Fibroblast of lung (primary cell): ENCODE measurements around the gene WWP2. TPM values are rescaled to one million over a fixed set of nuclear protein-coding genes. Genes with fewer than 3 reads are reported as not detected.

Experiments used
- DNase-seq, 2 donors: peaks; one replicate each; pipeline versions ENCODE4 v3.0.0 to v3.0.0-alpha.2; 2010; ENCODE audit warnings: low read depth in 2 of 2
- H2AFZ ChIP-seq: 2 replicates; pipeline ENCODE4 v1.5.1; 2012; ENCODE audit warnings: low read length, control low read depth, inconsistent platforms
- H3K27ac ChIP-seq: 2 replicates; pipeline ENCODE4 v1.5.1; 2011; ENCODE audit warnings: low read length, control low read depth; ENCODE audit not compliant: insufficient read depth
- H3K27me3 ChIP-seq: 2 replicates; pipeline ENCODE4 v1.5.1; 2011; ENCODE audit warnings: mild to moderate bottlenecking, low read length; ENCODE audit not compliant: control insufficient read depth, insufficient read depth
- H3K36me3 ChIP-seq: 2 replicates; pipeline ENCODE4 v1.5.1; 2011; ENCODE audit warnings: low read length; ENCODE audit not compliant: control insufficient read depth, insufficient read depth
- H3K4me1 ChIP-seq: 2 replicates; pipeline ENCODE4 v1.5.1; 2011; ENCODE audit warnings: low read length; ENCODE audit not compliant: control insufficient read depth, insufficient read depth; ENCODE audit errors: extremely low read depth
- H3K4me2 ChIP-seq: 2 replicates; pipeline ENCODE4 v1.5.1; 2011; ENCODE audit warnings: low read length, control low read depth; ENCODE audit not compliant: insufficient read depth; ENCODE audit errors: extremely low read depth
- H3K4me3 ChIP-seq, 4 experiments: fragments of 200-600 bp in 1 of 4; sonication (generic) in 1 of 4; replicated peaks in 1 of 4; 2 replicates each; pipeline ENCODE4 v1.5.1; 2011 to 2016; ENCODE audit warnings: low read length in 4 of 4, low read depth in 3 of 4, mild to moderate bottlenecking in 3 of 4, control low read depth in 2 of 4, inconsistent platforms in 1 of 4, mixed read lengths in 1 of 4; ENCODE audit not compliant: insufficient read depth in 1 of 4; ENCODE audit errors: control extremely low read depth in 1 of 4
- H3K79me2 ChIP-seq: 2 replicates; pipeline ENCODE4 v1.5.1; 2012; ENCODE audit warnings: mild to moderate bottlenecking, low read length, inconsistent platforms; ENCODE audit not compliant: control insufficient read depth, insufficient read depth
- H3K9ac ChIP-seq: 2 replicates; pipeline ENCODE4 v1.5.1; 2011; ENCODE audit warnings: mild to moderate bottlenecking, low read length, control low read depth; ENCODE audit not compliant: insufficient read depth
- H3K9me3 ChIP-seq: 2 replicates; pipeline ENCODE4 v1.5.1; 2012; ENCODE audit warnings: low read depth, low read length; ENCODE audit not compliant: control insufficient read depth, insufficient read depth
- H4K20me1 ChIP-seq: 2 replicates; pipeline ENCODE4 v1.5.1; 2011; ENCODE audit warnings: low read length; ENCODE audit not compliant: control insufficient read depth, insufficient read depth; ENCODE audit errors: extremely low read depth
- EZH2 ChIP-seq: IDR thresholded peaks from 2 replicates; pipeline ENCODE4 v1.5.1; 2012; ENCODE audit warnings: low read length, control low read depth, mild to moderate bottlenecking; ENCODE audit errors: missing control alignments
- polyA minus RNA-seq: library from RNA; depleted of rRNA, polyadenylated mRNA; stranded (reverse); fragments of >200 nt; gene quantifications from 2 replicates; pipeline ENCODE4 v1.2.3, GENCODE V29; 2011; ENCODE audit warnings: low replicate concordance
- polyA plus RNA-seq, 2 donors: library from polyadenylated mRNA; depleted of rRNA in 1 of 2; stranded (reverse) in 1 of 2; unstranded in 1 of 2; fragments of >200 nt; gene quantifications; 2 replicates each; pipeline ENCODE4 v1.2.1, GENCODE V29; 2011 to 2012; ENCODE audit warnings: missing spikeins in 1 of 2
- total RNA-seq: library from RNA; depleted of rRNA; stranded (reverse); fragments of >200 nt; gene quantifications from 2 replicates; pipeline ENCODE4 v1.2.1, GENCODE V29; 2014
- TF ChIP-seq, protein P1 (sequence below), 2 donors: IDR thresholded peaks in 1 of 2; conservative IDR thresholded peaks in 1 of 2; 1 replicate in 1 of 2; 2 replicates in 1 of 2; pipeline ENCODE4 v1.5.1; 2011 to 2012; ENCODE audit warnings: low read length in 2 of 2, control low read depth in 1 of 2, inconsistent platforms in 1 of 2, low read depth in 1 of 2, mild to moderate bottlenecking in 1 of 2

WWP2 gene
- total RNA-seq, result 11.3 and 16.3 TPM in 2 replicates
- 16.5 and 28.5 TPM in 2 replicates for polyA plus RNA-seq
- 22.0 and 42.6 TPM in 2 replicates for polyA plus RNA-seq (2012)
- 56.4 and 63.6 TPM in 2 replicates for polyA minus RNA-seq

DNA sequence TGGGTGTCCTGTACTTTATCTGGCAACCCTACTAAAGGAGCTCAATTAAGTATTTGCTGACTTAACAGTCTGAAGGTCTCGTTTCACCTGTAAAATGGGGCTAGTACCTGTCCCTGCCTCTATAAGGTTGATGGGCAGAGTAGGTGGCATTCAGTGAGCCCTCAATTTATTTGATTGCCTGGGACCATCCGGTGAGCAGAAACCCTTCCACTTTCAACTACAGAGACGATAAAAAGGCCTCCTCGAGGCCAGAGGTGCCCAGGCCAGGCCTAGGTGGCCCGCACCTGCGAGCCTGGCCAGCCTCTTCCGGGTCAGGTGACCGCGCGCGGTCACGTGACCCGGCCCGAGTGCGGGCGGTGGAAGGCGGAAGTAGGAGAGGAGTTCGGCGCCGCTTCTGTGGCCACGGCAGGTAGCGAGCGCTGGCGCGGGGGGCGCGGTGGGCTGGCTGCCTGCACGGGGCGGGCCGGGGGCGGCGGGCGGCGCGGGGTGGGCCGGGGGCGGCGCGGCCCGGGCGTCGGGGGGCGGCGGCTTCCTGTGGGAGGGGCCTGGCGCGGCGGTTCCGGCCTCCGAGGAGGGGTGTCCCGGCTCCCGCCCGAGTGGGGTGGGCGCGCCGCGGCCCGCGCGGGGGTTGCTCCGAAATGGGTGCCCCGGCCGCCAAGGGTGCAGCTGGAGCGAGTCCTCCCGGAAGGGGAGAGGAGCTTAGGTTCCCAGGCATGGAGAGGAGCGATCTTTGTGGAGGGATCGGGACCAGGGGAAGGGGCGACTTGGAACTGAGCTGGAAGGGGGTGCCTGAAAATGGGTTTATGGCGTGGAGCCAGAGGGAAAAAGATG lies at the start of gene WWP2:
TSS of gene WWP2 (plus strand) at position 350 of the 831 bp plus-strand sequence. CDS start 24,679 bp downstream, outside the sequence.
- TF ChIP-seq, protein P1, sequence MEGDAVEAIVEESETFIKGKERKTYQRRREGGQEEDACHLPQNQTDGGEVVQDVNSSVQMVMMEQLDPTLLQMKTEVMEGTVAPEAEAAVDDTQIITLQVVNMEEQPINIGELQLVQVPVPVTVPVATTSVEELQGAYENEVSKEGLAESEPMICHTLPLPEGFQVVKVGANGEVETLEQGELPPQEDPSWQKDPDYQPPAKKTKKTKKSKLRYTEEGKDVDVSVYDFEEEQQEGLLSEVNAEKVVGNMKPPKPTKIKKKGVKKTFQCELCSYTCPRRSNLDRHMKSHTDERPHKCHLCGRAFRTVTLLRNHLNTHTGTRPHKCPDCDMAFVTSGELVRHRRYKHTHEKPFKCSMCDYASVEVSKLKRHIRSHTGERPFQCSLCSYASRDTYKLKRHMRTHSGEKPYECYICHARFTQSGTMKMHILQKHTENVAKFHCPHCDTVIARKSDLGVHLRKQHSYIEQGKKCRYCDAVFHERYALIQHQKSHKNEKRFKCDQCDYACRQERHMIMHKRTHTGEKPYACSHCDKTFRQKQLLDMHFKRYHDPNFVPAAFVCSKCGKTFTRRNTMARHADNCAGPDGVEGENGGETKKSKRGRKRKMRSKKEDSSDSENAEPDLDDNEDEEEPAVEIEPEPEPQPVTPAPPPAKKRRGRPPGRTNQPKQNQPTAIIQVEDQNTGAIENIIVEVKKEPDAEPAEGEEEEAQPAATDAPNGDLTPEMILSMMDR (conservative IDR thresholded peaks at IDR 0.05 in 1 of 2, IDR thresholded peaks at IDR 0.05 in 1 of 2; ENCODE audit: low read depth in 1 of 2, low read length in 2 of 2), result no peak
- TF ChIP-seq EZH2, result no peak
- peak within 1 kb of the TSS; percentile 71 to 95 (median 94) for H3K4me3 ChIP-seq
- H3K4me1 ChIP-seq, result peaks cover 2% of the 10 kb centered on the region
- H2AFZ ChIP-seq, result peak within 1 kb of the TSS; percentile 98
- H3K27me3 ChIP-seq, result no peaks in the 10 kb centered on the region
- peak within 1 kb of the TSS; percentile 82 for H3K9ac ChIP-seq
- peak within 1 kb of the TSS; percentile 80 for H3K27ac ChIP-seq
- H3K4me2 ChIP-seq, result peak within 1 kb of the TSS; percentile 88
- peak; percentile 56 to 61 for DNase-seq
- H3K9me3 ChIP-seq, result no peaks in the 10 kb centered on the region
- peaks cover 7% of the 10 kb centered on the region for H3K79me2 ChIP-seq
- H3K36me3 ChIP-seq, result no peaks in the 10 kb centered on the region
- no peaks in the 10 kb centered on the region for H4K20me1 ChIP-seq

DNA sequence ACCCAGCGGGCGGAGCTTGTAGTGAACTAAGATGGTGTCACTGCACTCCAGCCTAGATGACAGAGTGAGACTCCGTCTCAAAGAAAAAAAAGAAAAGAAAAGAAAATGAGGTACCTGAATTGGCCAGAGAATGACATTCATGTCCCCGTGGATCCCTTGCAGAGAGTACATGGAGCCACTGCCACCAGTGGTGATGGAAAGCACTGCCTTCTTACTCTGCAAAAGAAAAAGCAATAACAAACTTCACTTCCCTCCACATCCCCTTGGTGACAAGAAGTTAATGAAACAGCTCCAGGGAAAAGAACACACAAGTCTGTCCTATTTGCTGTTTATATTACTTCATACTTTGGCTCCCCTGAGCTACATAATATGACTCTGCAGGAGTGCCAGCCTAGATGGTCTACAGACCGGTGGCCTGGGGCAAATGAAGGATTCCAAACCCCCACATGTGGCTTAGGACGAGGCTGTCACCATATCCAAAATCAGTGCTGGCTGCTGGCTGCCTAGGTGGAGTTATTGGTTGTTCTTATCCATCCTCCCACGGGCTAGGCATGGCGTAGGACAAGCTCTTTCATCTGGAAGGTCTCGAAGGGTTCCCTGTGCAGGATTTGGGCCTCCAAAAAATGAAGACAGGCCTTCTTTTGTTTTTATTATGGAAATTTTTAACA lies 49.1 kb upstream of the WWP2 start:
- Histone ChIP-seq H3K4me2 (no peak overlapping the region), H3K27ac (no peak overlapping the region), H3K9me3 (no peaks in the 10 kb centered on the region), H3K4me3 (no peak overlapping the region), H2AFZ (no peak overlapping the region), H3K27me3 (no peaks in the 10 kb centered on the region), H3K79me2 (no peaks in the 10 kb centered on the region), H3K36me3 (peaks cover 24% of the 10 kb centered on the region), H3K9ac (no peak overlapping the region), H4K20me1 (no peaks in the 10 kb centered on the region), H3K4me1 (no peaks in the 10 kb centered on the region)
- TF ChIP-seq, protein P1 (conservative IDR thresholded peaks at IDR 0.05 in 1 of 2, IDR thresholded peaks at IDR 0.05 in 1 of 2; ENCODE audit: low read depth in 1 of 2, low read length in 2 of 2), result no peak
- TF ChIP-seq EZH2, result no peak
- no peak for DNase-seq

DNA sequence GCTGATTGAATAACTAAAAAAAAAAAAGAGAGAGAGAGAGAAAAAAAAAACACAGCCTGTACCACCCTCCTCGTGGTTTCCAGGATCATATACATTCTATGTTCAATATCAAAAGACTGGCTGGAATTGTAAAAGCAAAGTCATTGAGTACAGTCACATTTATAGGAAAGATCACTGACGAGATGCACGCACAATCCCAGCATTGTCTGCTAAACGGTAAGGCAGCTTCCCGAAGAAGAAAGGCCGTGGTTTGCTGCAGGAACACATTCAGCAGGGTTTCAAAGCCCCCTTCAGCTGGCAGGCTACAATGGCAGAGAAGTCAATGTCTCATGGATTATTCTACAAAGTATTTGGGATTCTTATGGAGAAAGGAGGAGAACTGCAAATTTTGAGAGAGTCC lies 45.1 kb upstream of the WWP2 start:
- H3K27ac ChIP-seq, result no peak overlapping the region
- TF ChIP-seq EZH2, result no peak
- TF ChIP-seq, protein P1 (conservative IDR thresholded peaks at IDR 0.05 in 1 of 2, IDR thresholded peaks at IDR 0.05 in 1 of 2; ENCODE audit: low read depth in 1 of 2, low read length in 2 of 2), result no peak
- H2AFZ ChIP-seq, result no peak overlapping the region
- H3K4me1 ChIP-seq, result no peaks in the 10 kb centered on the region
- no peaks in the 10 kb centered on the region for H4K20me1 ChIP-seq
- DNase-seq, result no peak
- no peak overlapping the region for H3K9ac ChIP-seq
- no peak overlapping the region for H3K4me2 ChIP-seq
- H3K9me3 ChIP-seq, result no peaks in the 10 kb centered on the region
- H3K36me3 ChIP-seq, result peaks cover 24% of the 10 kb centered on the region
- no peaks in the 10 kb centered on the region for H3K27me3 ChIP-seq
- peaks cover 25% of the 10 kb centered on the region for H3K79me2 ChIP-seq
- no peak overlapping the region for H3K4me3 ChIP-seq
